Vagina (tissue), 2 donors: ENCODE results near the gene CTU1. TPM values are rescaled to one million over a fixed set of nuclear protein-coding genes. Genes with fewer than 3 reads are reported as not detected.

Source experiments
- DNase-seq, 2 donors: peaks; one replicate each; pipeline ENCODE4 v3.0.0-alpha.2; 2017; ENCODE audit errors: extremely low spot score in 2 of 2
- H3K27ac ChIP-seq: fragments of 200-600 bp; sonication (generic); one replicate; pipeline ENCODE4 v1.5.1; 2019
- H3K27me3 ChIP-seq: fragments of 200-600 bp; sonication (generic); one replicate; pipeline ENCODE4 v1.5.1; 2019
- H3K36me3 ChIP-seq, 2 donors: fragments of 200-600 bp; sonication (generic); one replicate each; pipeline ENCODE4 v1.5.1; 2017 to 2019
- H3K4me1 ChIP-seq: fragments of 200-600 bp; sonication (generic); one replicate; pipeline ENCODE4 v1.5.1; 2019
- H3K4me3 ChIP-seq, 2 donors: fragments of 200-600 bp; sonication (generic); 1 replicate in 1 of 2; 2 replicates in 1 of 2; pipeline ENCODE4 v1.5.1; 2016 to 2019
- H3K9me3 ChIP-seq: fragments of 200-600 bp; sonication (generic); one replicate; pipeline ENCODE4 v1.5.1; 2019
- CTCF ChIP-seq, 3 experiments: fragments of 450-650 bp in 2 of 3; fragments of 200-600 bp in 1 of 3; sonication (generic) in 1 of 3; IDR thresholded peaks; one replicate each; pipeline ENCODE4 v1.5.1; 2017 to 2019; ENCODE audit warnings: antibody characterized with exemption in 3 of 3, mild to moderate bottlenecking in 2 of 3, moderate library complexity in 2 of 3
- POLR2A ChIP-seq, 2 donors: fragments of 450-650 bp; IDR thresholded peaks; one replicate each; pipeline ENCODE4 v1.6.1; 2017; ENCODE audit warnings: antibody characterized with exemption in 2 of 2, mild to moderate bottlenecking in 2 of 2, moderate library complexity in 2 of 2
- POLR2AphosphoS5 ChIP-seq, 2 donors: sonication (generic); formaldehyde crosslinking; IDR thresholded peaks; one replicate each; pipeline ENCODE4 v1.9.0; 2017; ENCODE audit warnings: antibody characterized with exemption in 2 of 2, mild to moderate bottlenecking in 2 of 2, low read depth in 1 of 2; ENCODE audit not compliant: insufficient read depth in 1 of 2
- intact Hi-C: fragments of 100-400 bp; cut with DNase I; formaldehyde crosslinking; loops from one replicate; pipeline ENCODE4 v1.15.1; 2023
- total RNA-seq: library from RNA; depleted of rRNA; stranded (reverse); fragments of >200 nt; gene quantifications from one replicate; pipeline ENCODE4 v1.2.3, GENCODE V29; 2016

Gene CTU1
- 8.8 TPM for total RNA-seq

GRCh38 chr19:51108066-51108804, at the start of gene CTU1:
TSS of gene CTU1 (minus strand) at chr19:51108409. CDS start at chr19:51104569, 3,840 bp downstream.
- Histone ChIP-seq H3K4me3 (peak within 1 kb of the TSS; percentile 51 to 83), H3K4me1 (peaks cover 16% of the 10 kb centered on the region), H3K27me3 (no peaks in the 10 kb centered on the region), H3K27ac (peak within 1 kb of the TSS; percentile 53), H3K36me3 (peaks cover 0 to 5% of the 10 kb centered on the region in 2 donors), H3K9me3 (no peaks in the 10 kb centered on the region)
- DNase-seq: peak in 1 of 2 donors; percentile 99
- intact Hi-C loops: no loop called here
- TF ChIP-seq CTCF (IDR thresholded peaks at IDR 0.05) (peak in 1 of 3 experiments; percentile 20), POLR2AphosphoS5 (IDR thresholded peaks at IDR 0.05; ENCODE audit: insufficient read depth in 1 of 2, low read depth in 1 of 2) (peak; percentile 89 to 100), POLR2A (IDR thresholded peaks at IDR 0.05) (no peak)

- Histone ChIP-seq H3K27me3 (no peaks in the 10 kb centered on the region), H3K27ac (no peak overlapping the region), H3K4me1 (no peaks in the 10 kb centered on the region), H3K4me3 (no peak overlapping the region), H3K9me3 (no peaks in the 10 kb centered on the region), H3K36me3 (no peaks in the 10 kb centered on the region)
- no peak for DNase-seq
- TF ChIP-seq POLR2A (IDR thresholded peaks at IDR 0.05): no peak
- TF ChIP-seq POLR2AphosphoS5 (IDR thresholded peaks at IDR 0.05; ENCODE audit: insufficient read depth in 1 of 2, low read depth in 1 of 2): no peak
- TF ChIP-seq CTCF (IDR thresholded peaks at IDR 0.05): no peak
- intact Hi-C loops: no loop called here
These were observed 49.1 kb upstream of the CTU1 start for GRCh38 chr19:51157265-51157664.

- H3K9me3 ChIP-seq: no peaks in the 10 kb centered on the region
- no peaks in the 10 kb centered on the region for H3K27me3 ChIP-seq
- intact Hi-C loops: no loop called here
- TF ChIP-seq POLR2A (IDR thresholded peaks at IDR 0.05) (no peak), CTCF (IDR thresholded peaks at IDR 0.05) (no peak), POLR2AphosphoS5 (IDR thresholded peaks at IDR 0.05; ENCODE audit: insufficient read depth in 1 of 2, low read depth in 1 of 2) (no peak)
- H3K36me3 ChIP-seq: no peaks in the 10 kb centered on the region
- DNase-seq: no peak
- H3K4me3 ChIP-seq: no peak overlapping the region
- no peak overlapping the region for H3K27ac ChIP-seq
- no peaks in the 10 kb centered on the region for H3K4me1 ChIP-seq
These were observed 48.5 kb upstream of the CTU1 start for GRCh38 chr19:51156710-51157109.

- intact Hi-C loops: no loop called here
- H3K9me3 ChIP-seq: no peaks in the 10 kb centered on the region
- H3K27me3 ChIP-seq: no peaks in the 10 kb centered on the region
- TF ChIP-seq POLR2A (IDR thresholded peaks at IDR 0.05) (no peak), CTCF (IDR thresholded peaks at IDR 0.05) (no peak), POLR2AphosphoS5 (IDR thresholded peaks at IDR 0.05; ENCODE audit: insufficient read depth in 1 of 2, low read depth in 1 of 2) (no peak)
- no peak overlapping the region for H3K27ac ChIP-seq
- no peak overlapping the region for H3K4me3 ChIP-seq
- peak in 1 of 2 donors; percentile 27 for DNase-seq
- H3K36me3 ChIP-seq: no peaks in the 10 kb centered on the region
- H3K4me1 ChIP-seq: no peaks in the 10 kb centered on the region
These were observed 42.4 kb upstream of the CTU1 start for GRCh38 chr19:51150627-51151026.

GRCh38 chr19:51148580-51148979, 40.4 kb upstream of the CTU1 start:
- H3K27me3 ChIP-seq: no peaks in the 10 kb centered on the region
- intact Hi-C loops: no loop called here
- TF ChIP-seq POLR2A (IDR thresholded peaks at IDR 0.05): no peak
- no peak for TF ChIP-seq POLR2AphosphoS5 (IDR thresholded peaks at IDR 0.05; ENCODE audit: insufficient read depth in 1 of 2, low read depth in 1 of 2)
- no peak for TF ChIP-seq CTCF (IDR thresholded peaks at IDR 0.05)
- no peak overlapping the region for H3K27ac ChIP-seq
- DNase-seq: no peak
- no peaks in the 10 kb centered on the region for H3K36me3 ChIP-seq
- no peak overlapping the region for H3K4me3 ChIP-seq
- H3K9me3 ChIP-seq: no peaks in the 10 kb centered on the region
- H3K4me1 ChIP-seq: no peaks in the 10 kb centered on the region
